Endothelial cell of umbilical vein (primary cell): ENCODE measurements around the gene ATP1A3.
A peak's percentile ranks its signal among the peaks of the same experiment; 100 is the strongest.

Experiments used
- EZH2 ChIP-seq: IDR thresholded peaks from 2 replicates; pipeline ENCODE4 v1.6.1; 2012; ENCODE audit warnings: borderline replicate concordance, low read depth, mild to moderate bottlenecking, moderate library complexity, low read length, inconsistent platforms; ENCODE audit not compliant: severe bottlenecking
- GATA2 ChIP-seq: IDR thresholded peaks from 2 replicates; pipeline ENCODE4 v1.7.0; 2011; ENCODE audit warnings: low read depth, mild to moderate bottlenecking, moderate library complexity, mixed read lengths, low read length; ENCODE audit not compliant: insufficient read length, insufficient read depth
- MAX ChIP-seq: IDR thresholded peaks from 2 replicates; pipeline ENCODE4 v1.6.1; 2011; ENCODE audit not compliant: insufficient read depth, insufficient read length
- POLR2A ChIP-seq: IDR thresholded peaks from 2 replicates; pipeline ENCODE4 v1.6.1; 2012; ENCODE audit warnings: low read depth, mild to moderate bottlenecking, control low read depth, low read length
- POLR2AphosphoS5 ChIP-seq: IDR thresholded peaks from 2 replicates; pipeline ENCODE4 v1.6.1; 2012; ENCODE audit warnings: low read depth, mild to moderate bottlenecking, control low read depth, low read length, moderate library complexity; ENCODE audit not compliant: insufficient read depth
- TF ChIP-seq, protein P1 (sequence below), 2 donors: IDR thresholded peaks; 1 replicate in 1 of 2; 2 replicates in 1 of 2; pipeline ENCODE4 v1.5.1; 2011; ENCODE audit warnings: low read length in 2 of 2, mild to moderate bottlenecking in 2 of 2, moderate library complexity in 2 of 2, control low read depth in 1 of 2, inconsistent platforms in 1 of 2, low read depth in 1 of 2; ENCODE audit not compliant: insufficient read depth in 1 of 2; ENCODE audit errors: extremely low read depth in 1 of 2

DNA sequence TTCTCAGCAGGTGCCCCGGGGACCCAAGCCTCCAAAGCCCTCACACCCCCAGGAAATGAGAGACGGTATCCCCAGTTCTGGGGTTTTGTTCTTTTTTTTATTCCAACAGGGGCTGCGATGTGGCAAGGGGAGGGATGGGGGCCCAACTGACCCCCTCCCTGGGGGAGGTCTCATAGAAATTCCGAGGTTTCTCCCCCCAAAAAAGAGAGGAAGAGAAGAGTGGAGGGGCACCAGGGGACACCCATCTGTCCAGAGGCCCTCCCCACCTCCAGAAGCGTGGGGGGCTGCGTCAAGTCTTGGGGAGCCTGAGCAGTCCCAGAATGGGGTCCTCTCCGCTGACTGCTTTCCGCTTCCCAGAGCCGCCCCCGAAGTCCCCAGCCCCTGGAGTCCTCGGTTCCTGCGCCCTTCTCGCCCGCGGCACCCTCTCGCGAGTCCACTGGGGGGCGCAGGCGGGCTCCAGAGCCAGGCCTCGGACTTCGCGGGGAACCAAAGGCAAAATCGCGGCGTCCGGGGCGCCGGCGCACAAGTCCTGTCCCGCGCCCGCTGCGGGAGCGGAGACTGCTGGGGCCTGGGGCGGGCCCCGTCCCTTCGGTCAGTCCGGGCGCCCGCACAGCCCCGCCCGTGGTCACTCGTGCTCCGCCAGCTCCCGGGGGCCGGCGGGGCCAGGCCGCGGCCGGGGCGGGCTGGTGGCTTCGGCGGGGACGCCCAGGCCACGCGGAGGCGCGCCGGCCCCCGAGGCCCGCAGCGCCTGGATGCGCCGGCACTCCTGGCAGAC is 4.4 kb upstream of the ATP1A3 start:
- TF ChIP-seq, protein P1, sequence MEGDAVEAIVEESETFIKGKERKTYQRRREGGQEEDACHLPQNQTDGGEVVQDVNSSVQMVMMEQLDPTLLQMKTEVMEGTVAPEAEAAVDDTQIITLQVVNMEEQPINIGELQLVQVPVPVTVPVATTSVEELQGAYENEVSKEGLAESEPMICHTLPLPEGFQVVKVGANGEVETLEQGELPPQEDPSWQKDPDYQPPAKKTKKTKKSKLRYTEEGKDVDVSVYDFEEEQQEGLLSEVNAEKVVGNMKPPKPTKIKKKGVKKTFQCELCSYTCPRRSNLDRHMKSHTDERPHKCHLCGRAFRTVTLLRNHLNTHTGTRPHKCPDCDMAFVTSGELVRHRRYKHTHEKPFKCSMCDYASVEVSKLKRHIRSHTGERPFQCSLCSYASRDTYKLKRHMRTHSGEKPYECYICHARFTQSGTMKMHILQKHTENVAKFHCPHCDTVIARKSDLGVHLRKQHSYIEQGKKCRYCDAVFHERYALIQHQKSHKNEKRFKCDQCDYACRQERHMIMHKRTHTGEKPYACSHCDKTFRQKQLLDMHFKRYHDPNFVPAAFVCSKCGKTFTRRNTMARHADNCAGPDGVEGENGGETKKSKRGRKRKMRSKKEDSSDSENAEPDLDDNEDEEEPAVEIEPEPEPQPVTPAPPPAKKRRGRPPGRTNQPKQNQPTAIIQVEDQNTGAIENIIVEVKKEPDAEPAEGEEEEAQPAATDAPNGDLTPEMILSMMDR (IDR thresholded peaks at IDR 0.05; ENCODE audit: extremely low read depth in 1 of 2, insufficient read depth in 1 of 2, low read depth in 1 of 2, low read length in 2 of 2) = peak; percentile 72 to 82
- TF ChIP-seq POLR2A = no peak
- no peak for TF ChIP-seq MAX
- peak; percentile 71 for TF ChIP-seq EZH2
- no peak for TF ChIP-seq POLR2AphosphoS5
- TF ChIP-seq GATA2 = no peak
